GM12891 (cell line): ENCODE data around the gene BAHCC1.

Experiments
- POLR2A ChIP-seq: IDR thresholded peaks from 2 replicates; pipeline ENCODE4 v1.6.1; 2011; ENCODE audit warnings: low read depth, low read length, control low read depth
- POU2F2 ChIP-seq: IDR thresholded peaks from 2 replicates; pipeline ENCODE4 v1.6.1; 2011; ENCODE audit warnings: low read depth, mild to moderate bottlenecking, control low read depth, low read length, moderate library complexity

GRCh38 chr17:81398832-81399411 is 3.7 kb downstream of the BAHCC1 start:
- TF ChIP-seq POLR2A (no peak), POU2F2 (no peak)
